NCI-H2081 treated with DMSO at 0.1 percent for 48 hours (cell line): ENCODE measurements around the gene PRMT5.
A peak's percentile ranks its signal among the peaks of the same experiment; 100 is the strongest.
"Not testable (repeated sequence)": the region's sequence is repeated elsewhere in the genome, so short reads cannot be mapped to it uniquely, and the experiment has no call there.

Experiments
- DNase-seq: peaks from one replicate; lab custom pipeline; 2025; lab: John Stamatoyannopoulos, UW

The PRMT5 gene

DNA sequence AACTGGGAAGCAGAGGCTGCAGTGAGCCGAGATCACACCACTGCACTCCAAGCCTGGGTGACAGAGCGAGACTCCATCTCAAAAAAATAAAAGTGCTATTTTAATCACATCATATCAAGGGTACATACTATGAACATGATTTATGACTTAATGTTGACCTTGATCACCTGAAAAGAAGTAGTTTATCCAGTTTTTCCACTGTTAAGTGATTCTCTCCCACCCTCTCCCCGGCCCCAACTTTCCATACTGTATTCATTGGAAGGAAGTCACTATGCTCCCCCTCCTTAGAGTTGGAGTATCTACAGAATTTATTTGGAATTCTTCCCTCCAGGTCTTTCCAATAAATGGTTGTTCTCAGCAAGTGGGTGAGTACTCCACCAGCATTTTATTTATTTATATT, 3.0 kb upstream of the PRMT5 start:
- DNase-seq, result no peak

DNA sequence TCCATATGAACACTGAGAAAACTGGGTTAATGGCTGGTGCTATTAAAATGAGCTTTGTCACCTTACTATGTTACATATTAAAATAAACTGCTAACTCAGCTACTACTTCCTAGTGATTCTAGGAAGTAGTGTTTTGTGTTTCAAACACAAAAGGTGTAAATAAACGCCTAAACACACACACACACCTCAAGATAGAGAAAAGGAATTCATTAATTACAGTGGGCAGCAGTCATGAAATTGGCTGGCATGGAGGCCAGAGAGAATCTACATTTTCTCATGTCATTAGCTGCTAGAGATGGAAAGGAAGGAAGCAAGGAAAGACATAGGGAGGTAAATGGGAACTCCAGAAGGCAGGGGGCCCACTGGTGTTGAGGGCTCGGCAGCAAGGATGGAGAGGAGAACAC, 787 bp upstream of the PRMT5 start:
- DNase-seq, result no peak

DNA sequence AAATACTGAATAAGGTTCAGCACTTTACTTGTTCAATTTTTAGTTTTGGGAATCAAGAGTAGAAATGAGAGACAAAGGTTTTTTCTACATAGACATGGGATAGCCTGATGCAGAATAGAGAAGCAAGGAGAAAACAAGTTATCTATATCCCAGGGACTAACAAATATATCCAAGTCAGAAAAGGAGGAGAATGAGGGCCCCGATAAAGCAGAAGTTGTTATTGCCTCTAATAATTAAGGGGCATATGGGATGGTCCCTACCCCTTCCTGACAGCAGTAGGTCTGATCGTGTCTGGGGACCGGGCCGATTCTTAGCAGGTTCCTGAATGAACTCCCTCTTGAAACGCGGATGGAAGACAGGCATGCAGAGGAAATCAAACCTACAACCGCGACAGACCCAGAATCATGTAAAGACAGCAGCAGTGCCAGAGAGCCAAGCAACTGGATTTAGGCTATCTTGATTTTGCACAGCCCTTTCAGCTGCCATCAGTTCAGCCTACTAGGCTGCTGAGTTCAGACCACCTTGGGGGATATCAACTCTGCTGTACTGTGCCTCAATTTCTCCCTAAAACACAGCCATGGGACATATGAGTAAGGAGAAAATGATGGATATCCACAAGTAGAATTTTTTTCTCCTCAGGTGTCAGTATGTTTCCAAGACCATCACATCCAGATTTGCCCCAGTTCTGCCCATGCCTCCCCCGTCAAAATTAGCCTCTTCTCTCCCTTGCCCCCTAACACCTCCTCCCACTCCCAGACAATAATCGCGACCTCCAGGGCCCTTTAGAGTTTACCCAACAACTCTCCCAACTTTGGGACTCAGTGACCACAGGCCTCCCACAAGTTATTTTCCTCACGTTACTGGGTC, 706 bp downstream of the PRMT5 start:
- no peak for DNase-seq

DNA sequence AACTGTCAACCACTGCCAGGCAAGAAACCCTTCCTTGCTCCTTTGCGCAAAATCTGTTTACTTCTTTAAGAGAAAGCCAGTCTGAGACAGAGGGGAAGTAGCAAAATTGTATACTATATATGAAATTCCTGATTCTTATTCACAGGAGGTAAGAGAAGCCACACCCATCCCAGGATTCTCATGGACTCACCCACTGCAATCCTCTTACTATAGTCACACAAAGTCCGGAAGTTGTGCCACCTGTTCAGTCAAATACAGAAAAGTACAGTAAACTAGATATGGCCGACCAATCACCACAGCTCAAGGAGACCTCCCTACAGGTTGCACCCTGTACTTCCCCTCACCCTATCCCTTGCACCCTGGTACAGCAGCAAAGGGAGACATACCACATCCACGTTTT, 2.9 kb downstream of the PRMT5 start:
- no peak for DNase-seq

DNA sequence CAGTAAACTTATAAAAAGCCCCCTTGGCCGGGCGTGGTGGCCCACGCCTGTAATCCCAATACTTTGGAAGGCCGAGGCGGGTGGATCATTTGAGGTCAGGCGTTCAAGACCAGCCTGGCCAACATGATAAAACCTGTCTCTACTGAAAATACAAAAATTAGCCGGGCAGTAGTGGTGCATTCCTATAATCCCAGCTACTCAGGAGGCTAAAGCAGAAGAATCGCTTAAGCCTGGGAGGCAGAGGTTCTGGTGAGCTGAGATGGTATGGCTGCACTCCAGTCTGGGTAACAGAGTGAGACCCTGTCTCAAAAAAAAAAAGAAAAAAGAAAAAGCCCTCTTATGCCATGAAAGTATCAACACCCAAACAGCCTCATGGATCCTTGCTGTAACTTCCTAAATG, 3.7 kb downstream of the PRMT5 start:
- DNase-seq, result no peak

DNA sequence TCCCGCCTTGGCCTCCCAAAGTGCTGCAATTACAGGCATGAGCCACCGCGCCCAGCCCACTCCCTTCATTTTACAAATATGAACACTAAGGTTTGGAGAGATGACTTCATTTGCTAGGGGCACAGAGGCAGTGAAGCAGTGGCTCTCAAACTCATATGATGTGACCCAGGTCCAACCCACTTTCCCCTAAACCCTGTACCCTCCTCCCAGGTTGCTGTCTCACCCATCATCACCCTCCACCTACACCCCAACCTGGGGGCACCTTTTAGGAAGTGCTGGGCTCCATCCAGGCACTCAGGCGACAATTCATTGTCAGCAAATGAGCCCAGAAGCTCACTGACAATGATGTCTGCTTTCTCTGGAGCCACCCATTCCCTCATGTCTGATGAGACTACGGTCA, 5.4 kb downstream of the PRMT5 start:
- no peak for DNase-seq

DNA sequence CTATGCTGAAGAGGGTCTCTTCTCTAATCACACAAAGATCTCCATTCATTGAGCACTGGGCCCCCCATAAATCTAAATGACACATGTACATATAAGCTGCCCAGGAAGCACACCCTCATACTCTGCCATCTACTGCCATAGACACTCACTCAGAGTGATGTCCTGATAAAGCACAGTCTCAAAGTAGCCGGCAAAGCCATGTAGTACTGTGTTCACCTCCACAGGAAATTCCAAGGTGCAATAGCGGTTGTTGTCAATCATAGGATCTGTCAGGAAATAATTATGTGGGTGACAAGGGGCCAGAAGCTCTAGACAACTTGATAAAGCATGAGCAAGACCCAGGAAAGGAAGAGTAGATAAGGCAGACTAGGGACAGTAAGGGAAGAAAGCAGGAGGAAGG, 6.9 kb downstream of the PRMT5 start:
- no peak for DNase-seq

DNA sequence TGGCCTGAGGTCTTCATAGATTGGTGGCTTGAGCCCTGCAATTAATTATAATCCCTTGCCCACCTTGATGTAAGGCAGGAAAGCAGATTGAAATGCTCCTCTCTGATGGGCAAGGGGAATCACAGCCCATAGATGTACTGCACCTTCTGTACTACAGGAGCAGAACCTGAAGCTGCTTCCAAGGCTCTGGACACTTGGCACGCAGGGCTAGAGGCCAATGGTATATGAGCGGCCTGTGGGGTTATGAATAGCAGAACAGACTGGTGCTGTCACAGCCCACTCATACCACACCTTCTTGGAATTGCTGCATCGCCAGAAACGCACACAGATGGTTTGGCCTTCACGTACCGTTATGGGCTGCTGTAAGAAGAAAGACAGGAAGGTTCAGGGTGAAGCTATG, 8.5 kb downstream of the PRMT5 start:
- no peak for DNase-seq

DNA sequence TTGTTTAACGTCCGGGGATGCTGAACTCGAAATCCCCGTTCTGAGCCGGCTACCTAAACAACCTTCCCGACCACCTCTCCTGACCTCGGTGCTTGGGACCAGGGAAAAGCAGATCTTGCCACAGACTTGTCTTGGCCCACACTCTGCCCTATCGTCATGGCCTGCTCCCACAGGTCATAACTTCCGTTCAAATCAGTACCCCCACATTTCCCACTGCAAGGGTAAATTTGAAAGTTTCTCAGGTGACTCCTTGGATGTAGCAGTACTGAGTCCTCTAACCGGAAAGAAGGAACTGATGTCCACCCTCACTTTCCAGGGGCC, 9.6 kb downstream of the PRMT5 start:
- DNase-seq, result no peak

DNA sequence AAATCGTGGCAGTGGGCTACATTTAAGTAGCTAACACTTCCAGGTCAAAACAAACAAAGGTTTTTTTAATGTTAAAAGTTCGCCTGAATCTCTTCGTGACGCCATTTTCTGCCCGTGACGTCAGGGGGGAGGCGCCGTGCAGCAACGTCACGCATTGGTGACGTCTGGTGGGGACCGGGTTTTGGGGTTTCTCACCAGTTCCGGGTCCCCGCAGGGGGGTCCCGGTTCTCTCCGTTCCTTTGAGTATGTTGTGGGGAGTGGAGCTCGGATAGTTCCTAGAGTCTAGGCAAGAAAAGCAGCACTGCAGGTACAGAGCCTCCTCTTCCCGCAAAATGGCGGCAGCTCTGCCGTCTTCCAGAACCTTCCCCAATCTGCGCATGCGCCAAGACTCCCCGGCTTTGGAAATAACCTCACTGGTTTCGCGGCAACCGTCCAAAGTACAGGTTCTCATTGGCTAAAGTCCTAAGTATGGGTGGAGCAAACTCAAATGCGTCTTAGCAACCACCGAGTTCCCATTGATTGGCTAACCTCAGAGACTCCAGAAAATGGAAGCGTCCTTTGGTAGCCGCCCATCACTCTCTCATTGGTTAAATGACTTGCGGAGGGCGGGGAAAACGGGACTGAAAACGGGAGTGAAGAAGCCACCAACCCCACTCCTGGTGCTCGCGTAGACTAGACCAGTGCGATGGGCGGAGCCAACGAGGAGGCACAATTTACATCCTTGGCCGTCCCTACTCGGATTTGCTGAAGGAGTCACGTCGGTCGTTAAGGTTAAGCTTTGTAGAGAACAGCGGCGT, 10.2 kb downstream of the PRMT5 start, which contains the start of gene RBM23:
Gene RBM23 (minus strand): TSS at position 346 of the 797 bp plus-strand sequence.
- peak; percentile 99 for DNase-seq

DNA sequence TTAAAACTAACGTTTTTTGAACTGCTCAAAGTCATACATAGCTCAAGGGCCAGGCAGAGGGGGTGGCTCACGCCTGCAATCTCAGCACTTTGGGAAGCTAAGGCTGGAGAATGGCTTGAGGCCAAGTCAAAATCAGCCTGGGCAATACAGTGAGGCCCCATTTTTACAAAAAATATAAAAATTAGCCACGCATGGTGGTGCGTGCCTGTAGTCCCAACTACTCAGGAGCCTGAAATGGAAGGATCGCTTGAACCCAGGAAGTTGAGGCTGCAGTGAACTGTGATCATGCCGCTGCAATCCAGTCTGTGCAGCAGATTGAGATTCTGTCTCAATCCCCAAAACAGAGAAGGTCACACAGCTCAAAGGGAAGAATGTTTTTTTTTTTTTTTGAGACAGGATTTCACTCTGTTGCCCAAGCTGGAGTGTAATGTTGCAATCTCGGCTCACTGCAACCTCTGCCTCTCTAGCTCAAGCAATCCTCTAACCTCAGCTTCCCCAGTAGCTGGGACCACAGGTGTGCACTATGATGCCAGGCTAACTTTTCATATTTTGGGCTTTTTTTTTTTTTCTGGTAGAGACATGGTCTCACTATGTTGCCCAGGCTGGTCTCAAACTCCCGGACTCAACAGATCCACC, 13.2 kb downstream of the PRMT5 start:
- DNase-seq, result no peak

DNA sequence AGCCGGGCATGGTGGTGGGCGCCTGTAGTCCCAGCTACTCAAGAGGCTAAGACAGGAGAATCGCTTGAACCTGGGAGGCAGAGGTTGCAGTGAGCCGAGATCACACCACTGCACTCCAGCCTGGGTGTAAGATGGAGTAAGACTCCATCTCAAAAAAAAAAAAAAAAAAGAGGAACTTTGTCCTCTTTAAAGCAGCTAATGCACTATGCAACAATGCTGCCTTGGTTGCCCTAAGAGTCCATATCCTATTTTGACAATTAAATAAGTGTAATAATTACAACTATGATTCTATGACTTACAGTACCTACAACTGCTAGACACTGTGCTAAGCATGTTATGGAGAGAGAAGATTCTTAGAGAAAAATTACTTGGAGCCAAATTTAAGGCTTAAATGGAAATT, 14.3 kb downstream of the PRMT5 start:
- not testable (repeated sequence) for DNase-seq

DNA sequence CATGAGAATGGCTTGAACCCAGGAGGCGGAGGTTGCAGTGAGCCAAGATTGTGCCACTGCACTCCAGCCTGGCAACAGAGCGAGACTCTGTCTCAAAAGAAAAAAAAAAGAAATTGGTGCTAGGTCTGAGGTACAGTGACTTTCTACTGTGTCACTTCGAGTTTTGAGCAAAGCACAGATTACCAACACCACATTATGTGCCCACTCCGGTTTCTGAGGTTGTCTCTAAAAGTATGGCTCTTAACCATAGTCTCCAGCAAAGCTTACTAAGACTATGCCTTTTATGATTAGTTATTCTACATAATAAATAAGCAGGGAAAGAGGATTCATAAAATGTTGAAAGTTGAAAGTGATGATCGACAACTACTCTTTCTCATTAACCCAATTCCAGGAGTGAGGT, 18.3 kb downstream of the PRMT5 start:
- no peak for DNase-seq

DNA sequence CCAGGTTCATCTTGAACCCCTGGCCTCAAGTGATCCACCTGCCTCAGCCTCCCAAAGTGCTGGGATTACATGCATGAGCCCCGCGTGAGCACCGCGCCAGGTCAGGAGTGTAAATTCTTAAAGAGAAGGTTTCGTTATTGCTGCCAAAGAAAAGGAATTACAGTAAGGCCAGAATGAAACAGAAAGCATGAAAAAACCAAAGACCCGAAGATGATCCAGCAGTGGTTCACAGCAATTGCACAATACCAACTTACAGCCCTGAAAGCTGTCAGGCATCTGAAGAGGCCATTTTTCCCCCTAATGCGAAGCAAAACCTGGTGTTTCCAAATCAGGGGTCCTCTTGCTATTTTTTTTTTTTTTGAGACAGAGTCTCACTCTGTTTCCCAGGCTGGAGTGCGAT, 20.6 kb downstream of the PRMT5 start:
- DNase-seq, result no peak

DNA sequence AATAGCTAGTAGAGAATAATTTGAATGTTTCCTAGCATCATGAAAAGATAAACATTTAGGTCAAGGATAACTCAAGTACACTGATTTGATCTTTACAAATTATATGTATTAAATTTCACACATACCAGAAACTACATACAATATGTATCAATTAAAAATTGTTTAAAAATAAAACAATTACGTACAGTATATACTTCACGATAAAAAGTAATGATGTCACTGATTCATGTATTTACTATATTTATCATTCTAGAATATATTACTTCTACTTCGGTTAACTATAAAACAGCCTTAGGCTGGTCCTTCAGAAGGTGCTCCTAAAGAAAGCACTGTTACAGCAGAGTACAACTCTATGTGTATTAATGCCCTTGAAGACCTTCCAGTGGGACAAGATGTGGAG, 21.7 kb downstream of the PRMT5 start:
- DNase-seq, result no peak

DNA sequence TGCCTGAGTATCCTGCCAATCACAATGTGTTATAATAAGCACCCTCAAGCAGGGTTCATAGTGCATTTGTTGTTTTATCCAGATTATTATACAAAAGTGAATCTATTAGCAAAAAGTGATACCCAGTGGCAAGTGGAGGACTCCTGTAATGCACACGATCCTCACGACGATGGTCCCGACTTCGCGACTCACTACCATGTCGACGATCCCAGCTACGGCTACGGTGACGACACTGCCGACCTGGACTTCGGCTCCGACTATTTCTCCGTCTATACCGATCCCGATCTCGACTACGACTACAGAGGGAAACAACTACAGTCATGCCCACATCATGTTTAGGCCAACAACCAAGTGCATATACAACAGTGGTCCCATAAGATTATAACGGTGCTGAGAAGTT, 23.1 kb downstream of the PRMT5 start:
- no peak for DNase-seq

DNA sequence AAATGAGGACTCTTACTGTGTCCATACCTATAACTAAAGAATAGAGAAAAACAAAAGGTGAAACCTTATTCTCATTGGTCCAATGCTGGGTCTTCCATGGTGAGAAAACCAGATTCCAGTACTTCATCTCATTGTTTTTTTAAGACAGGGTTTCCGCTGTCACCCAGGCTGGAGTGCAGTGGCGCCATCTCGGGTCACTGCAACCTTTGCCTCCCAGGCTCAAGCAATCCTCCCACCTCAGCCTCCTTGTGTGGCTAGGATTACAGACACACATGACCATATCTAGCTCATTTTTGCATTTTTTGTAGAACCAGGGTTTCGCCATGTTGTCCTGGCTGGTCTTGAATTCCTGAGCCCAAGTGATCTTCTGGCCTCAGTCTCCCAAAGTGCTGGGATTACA, 23.5 kb downstream of the PRMT5 start:
- DNase-seq, result no peak

DNA sequence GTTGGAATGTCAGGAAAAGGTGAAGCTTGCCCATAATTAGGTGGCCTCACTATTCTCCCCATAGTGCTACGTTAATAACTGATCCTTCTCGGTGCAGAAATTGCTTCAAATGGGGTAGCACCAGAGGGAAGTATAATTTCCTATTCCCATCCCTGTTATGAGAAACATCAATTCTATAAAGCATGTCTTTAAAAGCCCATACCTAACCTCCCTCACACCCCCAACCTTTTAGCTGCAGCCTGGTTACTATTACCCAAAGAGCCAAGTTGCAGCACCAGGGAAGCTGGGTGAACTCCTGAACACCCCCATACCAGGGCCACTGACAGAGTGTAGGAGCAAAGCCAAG, 25.5 kb downstream of the PRMT5 start:
- no peak for DNase-seq

DNA sequence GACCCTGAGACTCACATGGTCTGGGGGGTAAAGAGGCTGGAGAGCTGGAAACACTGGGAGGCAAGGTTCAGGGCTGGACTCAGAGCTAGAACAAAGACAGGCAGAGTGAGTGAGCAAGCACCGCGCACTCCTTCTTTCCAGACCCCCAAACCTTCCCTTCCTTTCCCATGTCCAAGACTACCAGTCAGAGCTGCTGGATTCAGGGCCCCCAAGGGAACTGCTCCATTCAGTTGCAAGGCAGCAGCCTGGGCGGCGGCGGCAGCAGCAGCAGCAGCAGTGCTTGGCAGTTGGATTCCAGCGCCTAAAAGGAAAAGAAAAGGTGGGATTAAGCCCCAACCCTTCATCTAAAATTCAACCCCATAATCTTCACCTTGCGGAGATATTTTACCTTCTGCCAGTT, 27.4 kb downstream of the PRMT5 start:
- DNase-seq, result no peak

DNA sequence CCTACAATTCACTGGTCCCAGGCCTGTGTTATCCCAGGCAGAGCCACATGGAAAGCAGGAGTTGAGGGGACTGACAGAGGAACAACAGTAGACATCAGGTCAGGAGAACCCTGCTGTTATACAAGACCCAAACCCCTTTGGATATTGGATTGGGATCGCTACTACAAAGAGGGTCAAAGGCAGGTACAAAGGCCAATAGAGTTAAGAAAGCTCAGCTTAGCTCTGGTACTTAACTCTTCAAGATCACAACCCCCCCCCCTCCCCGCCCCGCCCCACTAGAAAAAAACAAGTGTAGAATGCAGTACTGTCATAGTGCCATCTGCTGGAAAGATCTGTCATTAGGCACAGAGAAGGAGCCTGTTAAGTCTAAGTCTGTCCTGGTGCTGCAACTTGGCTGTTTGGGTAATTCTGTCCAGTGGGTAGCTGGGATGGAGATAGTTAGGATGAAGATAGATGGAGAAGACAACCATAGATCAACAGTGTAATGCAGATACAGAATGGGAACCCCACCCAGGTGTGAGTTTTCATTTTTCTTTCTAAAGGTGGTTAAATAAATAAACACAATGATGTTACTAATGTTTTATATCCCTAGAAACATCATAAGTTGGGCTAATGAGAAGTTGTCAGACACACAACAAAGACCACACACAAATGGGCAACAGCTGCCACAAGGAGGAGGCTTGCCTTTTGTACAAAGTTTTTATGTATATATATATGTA, 28.9 kb downstream of the PRMT5 start:
- no peak for DNase-seq

DNA sequence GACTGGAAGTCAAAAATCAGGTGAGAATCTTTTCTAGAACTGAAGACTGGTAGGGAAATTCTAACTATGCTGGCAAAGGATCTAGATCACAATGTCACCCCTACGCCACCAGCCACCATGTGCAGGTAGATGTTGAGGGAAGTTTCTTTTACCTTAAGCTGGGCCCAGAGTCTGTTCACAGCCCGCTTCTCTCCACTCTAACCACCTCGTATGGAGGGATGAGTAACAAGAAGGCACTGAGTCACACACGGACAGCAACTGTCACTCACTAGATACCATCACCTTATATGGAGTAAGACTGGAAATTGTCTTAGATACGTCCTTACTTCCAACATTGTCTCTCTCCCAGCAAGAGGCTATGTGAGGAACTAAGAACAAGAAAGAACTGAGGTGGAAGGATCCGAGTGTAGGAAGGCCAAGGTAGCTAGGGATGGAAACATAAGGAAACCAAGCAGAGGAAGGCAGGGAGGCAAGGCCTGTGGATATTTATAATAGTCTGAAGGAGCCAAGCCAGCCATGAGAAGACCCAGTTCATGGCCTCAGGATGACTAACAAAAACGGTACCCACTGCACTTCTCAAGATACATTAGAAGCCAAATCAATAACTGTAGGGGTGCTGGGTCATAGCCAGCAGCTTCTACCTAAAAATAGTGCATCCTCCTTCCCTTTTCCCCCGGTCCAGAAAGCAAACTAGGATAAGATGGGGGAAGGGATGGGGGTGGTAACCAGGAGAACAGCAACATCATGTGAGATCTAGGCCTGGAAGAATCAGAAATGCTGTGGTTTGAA, 30.7 kb downstream of the PRMT5 start:
- DNase-seq, result no peak

DNA sequence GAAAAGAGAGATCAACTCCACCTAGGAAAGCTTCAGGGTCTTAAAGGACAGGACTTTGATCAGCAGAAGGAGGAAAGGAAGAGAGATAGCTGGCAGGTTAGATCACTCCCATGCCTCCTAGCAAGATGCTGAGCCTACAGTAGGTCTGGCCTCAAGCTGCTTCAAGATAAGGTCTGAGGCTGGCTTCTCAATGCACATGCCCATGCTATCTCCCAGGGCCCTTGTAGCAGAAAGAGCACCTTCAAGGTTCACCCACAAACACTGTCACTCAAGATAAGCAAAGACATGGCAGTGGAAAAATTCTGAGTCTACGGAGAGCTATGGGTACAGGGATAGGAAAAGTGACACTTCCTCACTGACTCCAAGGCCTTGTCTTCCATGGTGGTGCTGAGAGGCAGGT, 31.8 kb downstream of the PRMT5 start:
- no peak for DNase-seq
